Fibroblast of lung (primary cell): ENCODE measurements around the gene MINDY3. TPM values are rescaled to one million over a fixed set of nuclear protein-coding genes. Genes with fewer than 3 reads are reported as not detected.

ENCODE experiments used
- DNase-seq, 2 donors: peaks; one replicate each; pipeline versions ENCODE4 v3.0.0 to v3.0.0-alpha.2; 2010; ENCODE audit warnings: low read depth in 2 of 2
- H2AFZ ChIP-seq: 2 replicates; pipeline ENCODE4 v1.5.1; 2012; ENCODE audit warnings: low read length, control low read depth, inconsistent platforms
- H3K27ac ChIP-seq: 2 replicates; pipeline ENCODE4 v1.5.1; 2011; ENCODE audit warnings: low read length, control low read depth; ENCODE audit not compliant: insufficient read depth
- H3K27me3 ChIP-seq: 2 replicates; pipeline ENCODE4 v1.5.1; 2011; ENCODE audit warnings: mild to moderate bottlenecking, low read length; ENCODE audit not compliant: control insufficient read depth, insufficient read depth
- H3K36me3 ChIP-seq: 2 replicates; pipeline ENCODE4 v1.5.1; 2011; ENCODE audit warnings: low read length; ENCODE audit not compliant: control insufficient read depth, insufficient read depth
- H3K4me1 ChIP-seq: 2 replicates; pipeline ENCODE4 v1.5.1; 2011; ENCODE audit warnings: low read length; ENCODE audit not compliant: control insufficient read depth, insufficient read depth; ENCODE audit errors: extremely low read depth
- H3K4me2 ChIP-seq: 2 replicates; pipeline ENCODE4 v1.5.1; 2011; ENCODE audit warnings: low read length, control low read depth; ENCODE audit not compliant: insufficient read depth; ENCODE audit errors: extremely low read depth
- H3K4me3 ChIP-seq, 4 experiments: fragments of 200-600 bp in 1 of 4; sonication (generic) in 1 of 4; replicated peaks in 1 of 4; 2 replicates each; pipeline ENCODE4 v1.5.1; 2011 to 2016; ENCODE audit warnings: low read length in 4 of 4, low read depth in 3 of 4, mild to moderate bottlenecking in 3 of 4, control low read depth in 2 of 4, inconsistent platforms in 1 of 4, mixed read lengths in 1 of 4; ENCODE audit not compliant: insufficient read depth in 1 of 4; ENCODE audit errors: control extremely low read depth in 1 of 4
- H3K79me2 ChIP-seq: 2 replicates; pipeline ENCODE4 v1.5.1; 2012; ENCODE audit warnings: mild to moderate bottlenecking, low read length, inconsistent platforms; ENCODE audit not compliant: control insufficient read depth, insufficient read depth
- H3K9ac ChIP-seq: 2 replicates; pipeline ENCODE4 v1.5.1; 2011; ENCODE audit warnings: mild to moderate bottlenecking, low read length, control low read depth; ENCODE audit not compliant: insufficient read depth
- H3K9me3 ChIP-seq: 2 replicates; pipeline ENCODE4 v1.5.1; 2012; ENCODE audit warnings: low read depth, low read length; ENCODE audit not compliant: control insufficient read depth, insufficient read depth
- H4K20me1 ChIP-seq: 2 replicates; pipeline ENCODE4 v1.5.1; 2011; ENCODE audit warnings: low read length; ENCODE audit not compliant: control insufficient read depth, insufficient read depth; ENCODE audit errors: extremely low read depth
- EZH2 ChIP-seq: IDR thresholded peaks from 2 replicates; pipeline ENCODE4 v1.5.1; 2012; ENCODE audit warnings: low read length, control low read depth, mild to moderate bottlenecking; ENCODE audit errors: missing control alignments
- polyA plus RNA-seq, 2 donors: library from polyadenylated mRNA; depleted of rRNA in 1 of 2; stranded (reverse) in 1 of 2; unstranded in 1 of 2; fragments of >200 nt; gene quantifications; 2 replicates each; pipeline ENCODE4 v1.2.1, GENCODE V29; 2011 to 2012; ENCODE audit warnings: missing spikeins in 1 of 2
- total RNA-seq: library from RNA; depleted of rRNA; stranded (reverse); fragments of >200 nt; gene quantifications from 2 replicates; pipeline ENCODE4 v1.2.1, GENCODE V29; 2014
- TF ChIP-seq, protein P1 (sequence below), 2 donors: IDR thresholded peaks in 1 of 2; conservative IDR thresholded peaks in 1 of 2; 1 replicate in 1 of 2; 2 replicates in 1 of 2; pipeline ENCODE4 v1.5.1; 2011 to 2012; ENCODE audit warnings: low read length in 2 of 2, control low read depth in 1 of 2, inconsistent platforms in 1 of 2, low read depth in 1 of 2, mild to moderate bottlenecking in 1 of 2

The MINDY3 gene
- total and polyA plus RNA-seq, 2 donors (not counting 1 experiment from before 2014, with no cell fraction given), result 30.6 to 37.5 TPM

DNA sequence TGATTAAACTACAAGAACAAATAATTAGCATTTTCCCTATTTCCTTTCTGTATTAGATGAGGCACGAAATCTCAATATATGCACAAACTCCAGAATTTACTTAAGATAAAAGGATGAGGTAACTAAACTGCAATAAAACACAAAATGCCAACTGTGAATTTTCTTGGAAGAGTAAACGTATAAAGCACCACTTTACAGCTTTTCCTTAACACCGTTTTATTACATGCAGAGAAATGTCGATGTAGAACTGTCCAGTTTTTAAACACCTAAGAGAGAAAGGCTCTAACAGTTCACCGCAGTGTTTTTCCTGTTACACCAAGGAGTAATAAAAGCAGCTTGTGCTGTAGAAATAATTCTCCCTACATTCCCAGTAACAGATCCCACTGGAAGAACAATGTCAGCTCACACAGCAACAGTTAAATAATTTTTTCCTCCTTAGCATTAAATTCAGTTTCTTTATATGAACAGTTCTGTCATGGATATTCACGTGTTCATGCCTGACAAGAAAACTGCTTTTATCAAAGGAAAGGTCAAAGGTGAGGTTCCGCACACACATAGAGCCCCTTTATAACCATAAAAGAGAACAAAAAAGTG, 52.0 kb downstream of the MINDY3 start:
- H3K36me3 ChIP-seq, result no peaks in the 10 kb centered on the region
- no peaks in the 10 kb centered on the region for H3K4me1 ChIP-seq
- TF ChIP-seq EZH2, result no peak
- TF ChIP-seq, protein P1, sequence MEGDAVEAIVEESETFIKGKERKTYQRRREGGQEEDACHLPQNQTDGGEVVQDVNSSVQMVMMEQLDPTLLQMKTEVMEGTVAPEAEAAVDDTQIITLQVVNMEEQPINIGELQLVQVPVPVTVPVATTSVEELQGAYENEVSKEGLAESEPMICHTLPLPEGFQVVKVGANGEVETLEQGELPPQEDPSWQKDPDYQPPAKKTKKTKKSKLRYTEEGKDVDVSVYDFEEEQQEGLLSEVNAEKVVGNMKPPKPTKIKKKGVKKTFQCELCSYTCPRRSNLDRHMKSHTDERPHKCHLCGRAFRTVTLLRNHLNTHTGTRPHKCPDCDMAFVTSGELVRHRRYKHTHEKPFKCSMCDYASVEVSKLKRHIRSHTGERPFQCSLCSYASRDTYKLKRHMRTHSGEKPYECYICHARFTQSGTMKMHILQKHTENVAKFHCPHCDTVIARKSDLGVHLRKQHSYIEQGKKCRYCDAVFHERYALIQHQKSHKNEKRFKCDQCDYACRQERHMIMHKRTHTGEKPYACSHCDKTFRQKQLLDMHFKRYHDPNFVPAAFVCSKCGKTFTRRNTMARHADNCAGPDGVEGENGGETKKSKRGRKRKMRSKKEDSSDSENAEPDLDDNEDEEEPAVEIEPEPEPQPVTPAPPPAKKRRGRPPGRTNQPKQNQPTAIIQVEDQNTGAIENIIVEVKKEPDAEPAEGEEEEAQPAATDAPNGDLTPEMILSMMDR (conservative IDR thresholded peaks at IDR 0.05 in 1 of 2, IDR thresholded peaks at IDR 0.05 in 1 of 2; ENCODE audit: low read depth in 1 of 2, low read length in 2 of 2), result no peak
- H3K9ac ChIP-seq, result no peak overlapping the region
- H3K4me3 ChIP-seq, result no peak overlapping the region
- H3K9me3 ChIP-seq, result no peaks in the 10 kb centered on the region
- no peak for DNase-seq
- no peak overlapping the region for H3K4me2 ChIP-seq
- H4K20me1 ChIP-seq, result no peaks in the 10 kb centered on the region
- no peaks in the 10 kb centered on the region for H3K79me2 ChIP-seq
- no peaks in the 10 kb centered on the region for H3K27me3 ChIP-seq
- no peak overlapping the region for H2AFZ ChIP-seq
- H3K27ac ChIP-seq, result no peak overlapping the region

DNA sequence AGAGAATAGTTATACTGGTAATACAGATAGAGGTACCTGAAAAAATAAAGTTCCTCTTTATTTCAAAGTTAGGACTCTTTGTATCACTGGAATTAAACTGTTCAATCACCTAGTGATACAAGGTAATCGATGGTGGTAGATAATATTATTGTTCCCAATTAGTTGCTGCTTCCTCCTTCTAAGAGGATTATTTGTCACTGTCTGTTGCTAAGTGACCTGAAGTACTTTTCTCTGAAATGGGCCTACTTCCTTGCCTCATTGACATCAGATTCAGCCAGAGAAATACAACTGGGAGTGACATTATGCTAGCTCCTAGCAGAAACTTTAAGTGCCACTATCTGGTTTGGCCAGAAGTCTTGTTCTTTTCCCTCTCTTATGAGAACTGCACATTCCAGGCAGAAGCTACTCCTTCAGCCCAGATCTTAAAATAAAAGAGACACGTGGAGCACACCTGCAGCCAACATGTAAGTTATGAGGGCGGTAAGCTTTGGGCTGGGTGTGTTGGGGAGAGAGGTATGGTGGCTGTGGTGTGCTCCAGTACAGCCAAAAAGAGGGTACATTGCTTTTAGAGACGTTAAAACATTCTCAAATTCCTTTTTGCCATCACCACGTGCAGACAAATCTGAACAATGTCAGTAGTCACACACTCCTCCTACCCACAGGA, 54.8 kb downstream of the MINDY3 start:
- Histone ChIP-seq H3K4me3 (no peak overlapping the region), H3K79me2 (no peaks in the 10 kb centered on the region), H3K9me3 (no peaks in the 10 kb centered on the region), H3K4me2 (no peak overlapping the region), H3K36me3 (no peaks in the 10 kb centered on the region), H2AFZ (no peak overlapping the region), H3K27ac (no peak overlapping the region), H3K9ac (no peak overlapping the region), H3K4me1 (no peaks in the 10 kb centered on the region), H3K27me3 (no peaks in the 10 kb centered on the region), H4K20me1 (no peaks in the 10 kb centered on the region)
- no peak for TF ChIP-seq EZH2
- TF ChIP-seq, protein P1 (conservative IDR thresholded peaks at IDR 0.05 in 1 of 2, IDR thresholded peaks at IDR 0.05 in 1 of 2; ENCODE audit: low read depth in 1 of 2, low read length in 2 of 2), result no peak
- no peak for DNase-seq

DNA sequence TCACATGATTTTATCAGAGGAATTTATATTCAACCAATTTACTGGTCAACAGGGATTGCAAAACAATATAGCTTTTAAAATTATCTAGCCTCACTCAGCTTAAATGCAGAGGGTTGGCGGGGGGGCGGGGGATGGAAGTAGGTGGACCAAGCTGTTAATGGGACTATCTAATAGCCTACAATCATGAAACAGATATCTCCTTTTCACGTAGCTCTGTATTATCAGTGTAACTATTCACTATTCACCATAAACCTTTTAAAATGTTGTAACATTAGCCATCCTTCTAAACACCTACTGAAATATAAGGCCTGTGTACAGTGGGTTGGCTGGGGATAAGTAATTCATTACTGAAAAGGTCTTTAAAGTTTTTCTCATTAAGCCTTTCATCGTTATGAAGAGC, 56.2 kb downstream of the MINDY3 start:
- no peaks in the 10 kb centered on the region for H3K27me3 ChIP-seq
- no peak overlapping the region for H3K4me3 ChIP-seq
- H4K20me1 ChIP-seq, result no peaks in the 10 kb centered on the region
- H3K9ac ChIP-seq, result no peak overlapping the region
- H3K27ac ChIP-seq, result no peak overlapping the region
- H3K9me3 ChIP-seq, result no peaks in the 10 kb centered on the region
- H2AFZ ChIP-seq, result no peak overlapping the region
- no peaks in the 10 kb centered on the region for H3K4me1 ChIP-seq
- no peak for DNase-seq
- no peaks in the 10 kb centered on the region for H3K36me3 ChIP-seq
- H3K79me2 ChIP-seq, result no peaks in the 10 kb centered on the region
- no peak for TF ChIP-seq EZH2
- TF ChIP-seq, protein P1 (conservative IDR thresholded peaks at IDR 0.05 in 1 of 2, IDR thresholded peaks at IDR 0.05 in 1 of 2; ENCODE audit: low read depth in 1 of 2, low read length in 2 of 2), result no peak
- H3K4me2 ChIP-seq, result no peak overlapping the region
